Measurements from ENCODE around the gene CLEC12A.

Gene CLEC12A

GRCh38 chr12:10031771-10032175 is 60.6 kb downstream of the CLEC12A start:
- peak overlapping the region; percentile 19; the same call in 1 of the 2 replicates for H3K4me3 ChIP-seq (ENCODE audit: low read depth, low read length)
- TF ChIP-seq CTCF (IDR thresholded peaks at IDR 0.05; ENCODE audit: low read depth, low read length), result no peak

- TF ChIP-seq CTCF (IDR thresholded peaks at IDR 0.05; ENCODE audit: low read depth, low read length), result no peak
Observed at GRCh38 chr12:10033783-10034545, 62.8 kb downstream of the CLEC12A start.

More at GRCh38 chr12:10033783-10034545, 62.8 kb downstream of the CLEC12A start:
- no peak overlapping the region for H3K4me3 ChIP-seq (ENCODE audit: low read depth, low read length)
